OCI-LY1 (cell line): ENCODE measurements around the gene LRRK2.

Experiments used
- H2AFZ ChIP-seq: fragments of 200-600 bp; sonication (generic), shearing (Covaris generic); 2 replicates; pipeline ENCODE4 v1.6.0; 2014; ENCODE audit warnings: antibody characterized with exemption, mild to moderate bottlenecking, low read length
- H3F3A ChIP-seq: fragments of 200-600 bp; sonication (generic), shearing (Covaris generic); 2 replicates; pipeline ENCODE4 v1.6.0; 2014; ENCODE audit warnings: mild to moderate bottlenecking, antibody characterized with exemption, low read length, moderate library complexity; ENCODE audit not compliant: insufficient read depth
- H3K27ac ChIP-seq: fragments of 200-600 bp; sonication (generic); 2 replicates; pipeline ENCODE4 v1.5.1; 2014; ENCODE audit warnings: low read length, mixed run types, mild to moderate bottlenecking, low read depth; ENCODE audit not compliant: poor library complexity, severe bottlenecking
- H3K27me3 ChIP-seq: fragments of 200-600 bp; sonication (generic); 2 replicates; pipeline ENCODE4 v1.6.0; 2014; ENCODE audit warnings: antibody characterized with exemption, mild to moderate bottlenecking, low read length, moderate library complexity; ENCODE audit not compliant: insufficient read depth
- H3K36me3 ChIP-seq: fragments of 200-600 bp; sonication (generic); 2 replicates; pipeline ENCODE4 v1.6.1; 2014; ENCODE audit warnings: mild to moderate bottlenecking, antibody characterized with exemption, low read length, moderate library complexity, mixed read lengths; ENCODE audit not compliant: insufficient read depth
- H3K4me1 ChIP-seq: fragments of 200-600 bp; sonication (generic); 2 replicates; pipeline ENCODE4 v1.5.1; 2014; ENCODE audit warnings: mild to moderate bottlenecking, low read length, moderate library complexity; ENCODE audit not compliant: insufficient read depth, severe bottlenecking
- H3K4me2 ChIP-seq: fragments of 200-600 bp; sonication (generic), shearing (Covaris generic); 2 replicates; pipeline ENCODE4 v1.6.1; 2014; ENCODE audit warnings: low read length
- H3K4me3 ChIP-seq: fragments of 200-600 bp; sonication (generic); 2 replicates; pipeline ENCODE4 v1.5.1; 2014; ENCODE audit warnings: low read length, low read depth, mild to moderate bottlenecking, mixed read lengths; ENCODE audit not compliant: poor library complexity, severe bottlenecking
- H3K79me2 ChIP-seq: fragments of 200-600 bp; shearing (Covaris generic); 2 replicates; pipeline ENCODE4 v1.6.1; 2016; ENCODE audit warnings: mixed run types, low read length, mixed read lengths; ENCODE audit not compliant: insufficient read depth
- H3K9ac ChIP-seq: fragments of 200-600 bp; sonication (generic), shearing (Covaris generic); 2 replicates; pipeline ENCODE4 v1.6.1; 2014; ENCODE audit warnings: mild to moderate bottlenecking, low read length, mixed read lengths
- H3K9me2 ChIP-seq: fragments of 200-600 bp; sonication (generic), shearing (Covaris generic); 2 replicates; pipeline ENCODE4 v1.6.1; 2014; ENCODE audit warnings: low read depth, mild to moderate bottlenecking, low read length, mixed read lengths
- H3K9me3 ChIP-seq: fragments of 200-600 bp; shearing (Covaris generic); 2 replicates; pipeline ENCODE4 v1.6.1; 2014; ENCODE audit warnings: low read length, mixed read lengths
- H4K20me1 ChIP-seq: fragments of 200-600 bp; sonication (generic), shearing (Covaris generic); 2 replicates; pipeline ENCODE4 v1.6.0; 2016; ENCODE audit warnings: mild to moderate bottlenecking, low read length; ENCODE audit not compliant: insufficient read depth
- CTCF ChIP-seq: fragments of 200-600 bp; sonication (generic), shearing (Covaris generic); IDR thresholded peaks from 2 replicates; pipeline ENCODE4 v1.5.1; 2017; ENCODE audit warnings: mild to moderate bottlenecking, antibody characterized with exemption, low read length, moderate library complexity, mixed read lengths
- EZH2 ChIP-seq: fragments of 200-600 bp; sonication (generic), shearing (Covaris generic); IDR thresholded peaks from 2 replicates; pipeline ENCODE4 v1.8.0; 2017; ENCODE audit warnings: borderline replicate concordance, mixed run types, mild to moderate bottlenecking, antibody characterized with exemption, low read length, moderate library complexity, mixed read lengths

Gene LRRK2

DNA sequence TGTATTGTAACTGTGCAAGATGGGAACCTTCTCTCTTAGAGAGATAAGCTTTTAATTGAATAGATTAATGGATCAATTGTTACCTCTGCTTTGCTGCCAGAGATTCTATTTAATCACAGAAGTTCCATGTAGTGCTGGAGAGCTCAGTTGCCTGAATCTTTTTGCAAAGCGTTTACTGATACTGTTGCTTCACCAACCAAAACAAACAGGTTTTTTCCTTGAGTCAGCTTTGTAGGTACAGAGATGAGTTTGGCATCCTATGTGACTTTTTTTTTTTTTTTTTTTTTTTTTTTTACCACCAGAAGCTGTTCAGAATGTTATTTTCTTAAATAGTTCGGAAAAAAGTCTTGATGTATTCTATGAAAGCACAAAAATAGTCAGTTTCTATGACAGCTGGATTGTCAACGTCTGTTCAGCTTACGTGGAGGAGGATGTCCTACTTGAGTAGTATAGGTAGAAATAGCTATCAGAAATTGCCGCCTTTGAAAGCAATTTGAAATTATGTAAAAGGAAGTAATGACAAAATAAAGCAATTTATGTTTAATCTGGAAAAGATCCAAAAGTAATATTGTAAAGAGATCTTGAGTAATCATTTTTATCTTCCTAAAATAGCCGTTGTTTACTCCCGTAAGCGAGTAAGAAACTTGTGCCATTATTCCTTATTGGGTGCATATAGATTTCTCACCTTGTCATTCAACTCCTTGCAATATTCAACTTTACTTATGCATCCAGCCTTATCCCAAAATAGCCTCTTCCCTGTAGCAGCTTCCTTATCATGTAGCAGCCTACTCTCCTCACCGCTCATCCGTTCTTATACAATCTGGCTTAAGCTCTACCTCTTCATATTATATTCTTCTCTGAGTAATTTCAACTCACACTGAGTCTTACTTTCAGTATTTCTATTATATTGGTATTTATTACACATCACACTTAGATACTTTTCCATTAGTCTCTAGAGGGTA, 5.2 kb downstream of the LRRK2 start:
- Histone ChIP-seq H3K4me1 (peaks cover 63% of the 10 kb centered on the region), H3K9me2 (no peaks in the 10 kb centered on the region), H3K9me3 (no peaks in the 10 kb centered on the region), H3K9ac (no peak overlapping the region), H3K4me3 (peak overlapping the region; percentile 31), H3K27ac (no peak overlapping the region), H3K79me2 (no peaks in the 10 kb centered on the region), H3K27me3 (no peaks in the 10 kb centered on the region), H2AFZ (no peak overlapping the region), H3K36me3 (peaks cover 1% of the 10 kb centered on the region), H3F3A (0 out of 2 replicates have a peak, but pooled peaks cover 4% of the 10 kb centered on the region), H4K20me1 (no peaks in the 10 kb centered on the region), H3K4me2 (peak overlapping the region; percentile 59)
- TF ChIP-seq CTCF (no peak), EZH2 (no peak)

DNA sequence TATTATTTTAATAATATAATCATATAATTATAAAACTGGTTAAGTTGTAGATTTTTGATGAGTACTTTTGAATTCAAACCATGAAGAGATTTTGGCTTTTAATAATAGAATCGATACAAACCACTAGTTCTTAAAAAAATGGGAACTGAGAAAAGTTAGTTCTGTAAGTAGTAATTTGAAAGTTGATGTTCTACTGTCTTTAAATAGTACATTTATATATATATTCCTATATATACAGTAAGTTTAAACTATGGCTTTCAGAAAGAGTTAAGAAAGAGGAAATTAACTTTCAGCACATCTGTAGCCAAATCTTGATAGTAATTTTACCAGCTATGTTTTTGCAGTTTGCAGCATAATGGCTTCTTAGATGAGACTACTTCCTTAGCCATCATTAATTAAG, 7.8 kb downstream of the LRRK2 start:
- H3K36me3 ChIP-seq, result peaks cover 10% of the 10 kb centered on the region
- no peaks in the 10 kb centered on the region for H3K27me3 ChIP-seq
- H3K9me3 ChIP-seq, result no peaks in the 10 kb centered on the region
- H2AFZ ChIP-seq, result no peak overlapping the region
- no peak overlapping the region for H3K4me3 ChIP-seq
- no peaks in the 10 kb centered on the region for H3K9me2 ChIP-seq
- H3K4me2 ChIP-seq, result no peak overlapping the region
- no peak overlapping the region for H3K27ac ChIP-seq
- no peaks in the 10 kb centered on the region for H3F3A ChIP-seq
- H3K9ac ChIP-seq, result no peak overlapping the region
- no peaks in the 10 kb centered on the region for H4K20me1 ChIP-seq
- no peaks in the 10 kb centered on the region for H3K79me2 ChIP-seq
- no peak for TF ChIP-seq CTCF
- no peak for TF ChIP-seq EZH2
- peaks cover 41% of the 10 kb centered on the region for H3K4me1 ChIP-seq

DNA sequence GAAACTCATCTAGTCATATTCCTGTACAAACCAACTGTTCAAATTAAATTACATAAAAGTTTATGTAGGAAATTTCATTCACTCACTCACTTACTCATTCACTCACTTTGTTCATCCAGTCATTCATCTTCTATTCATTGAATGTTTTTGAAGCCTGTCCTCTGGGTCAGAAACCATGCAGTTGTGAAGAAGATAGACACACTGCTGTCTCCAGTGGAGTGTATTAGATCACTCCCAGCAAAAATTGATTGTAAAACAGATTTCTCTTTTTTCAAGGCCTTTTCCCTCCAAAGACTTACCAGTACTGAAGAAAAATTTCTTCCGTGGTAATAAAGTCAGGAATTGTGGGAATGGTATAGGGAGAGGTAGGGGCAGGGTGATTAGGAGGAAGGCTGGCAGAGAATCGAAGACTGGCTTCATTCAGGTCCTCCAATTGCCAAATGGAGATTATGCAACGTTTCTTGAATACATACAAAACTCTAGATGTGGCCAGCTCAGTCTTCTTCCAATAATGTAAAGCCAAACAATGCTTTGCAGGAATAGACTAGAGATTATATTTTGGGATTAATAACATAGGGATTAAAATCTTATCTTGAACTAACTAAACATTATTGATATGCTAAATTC, 9.1 kb downstream of the LRRK2 start:
- H4K20me1 ChIP-seq, result no peaks in the 10 kb centered on the region
- H2AFZ ChIP-seq, result no peak overlapping the region
- no peak overlapping the region for H3K9ac ChIP-seq
- no peaks in the 10 kb centered on the region for H3K9me2 ChIP-seq
- no peak overlapping the region for H3K4me2 ChIP-seq
- no peak overlapping the region for H3K27ac ChIP-seq
- no peaks in the 10 kb centered on the region for H3K79me2 ChIP-seq
- no peaks in the 10 kb centered on the region for H3F3A ChIP-seq
- peaks cover 10% of the 10 kb centered on the region; the same call in 1 of the 2 replicates for H3K36me3 ChIP-seq
- H3K27me3 ChIP-seq, result no peaks in the 10 kb centered on the region
- H3K9me3 ChIP-seq, result no peaks in the 10 kb centered on the region
- H3K4me1 ChIP-seq, result peaks cover 33% of the 10 kb centered on the region
- H3K4me3 ChIP-seq, result no peak overlapping the region
- TF ChIP-seq CTCF (no peak), EZH2 (no peak)
